Lower lobe of right lung (tissue), 2 donors: ENCODE results near the gene CDK5RAP1. TPM values are rescaled to one million over a fixed set of nuclear protein-coding genes. Genes with fewer than 3 reads are reported as not detected.
A peak's percentile ranks its signal among the peaks of the same experiment; 100 is the strongest.

ENCODE experiments used
- ATAC-seq, 2 donors: fragments of 200-7000 bp; cut with Tn5 transposase; one replicate each; pipeline ENCODE4 v1.9.1; 2020 to 2022; ENCODE audit warnings: mild to moderate bottlenecking in 2 of 2, moderate library complexity in 2 of 2
- DNase-seq: peaks from one replicate; pipeline ENCODE4 v3.0.0-alpha.2; 2020
- H3K27ac ChIP-seq: fragments of 200-600 bp; one replicate; pipeline ENCODE4 v1.8.0; 2022
- H3K27me3 ChIP-seq: fragments of 200-600 bp; one replicate; pipeline ENCODE4 v1.8.0; 2022; ENCODE audit warnings: low read depth
- H3K36me3 ChIP-seq: fragments of 200-600 bp; one replicate; pipeline ENCODE4 v1.8.0; 2022; ENCODE audit warnings: mild to moderate bottlenecking
- H3K4me1 ChIP-seq: fragments of 200-600 bp; one replicate; pipeline ENCODE4 v1.8.0; 2022
- H3K4me3 ChIP-seq: fragments of 200-600 bp; one replicate; pipeline ENCODE4 v1.8.0; 2022; ENCODE audit warnings: mild to moderate bottlenecking
- H3K9me3 ChIP-seq: fragments of 200-600 bp; one replicate; pipeline ENCODE4 v1.8.0; 2022
- intact Hi-C: fragments of 100-400 bp; cut with DNase I; formaldehyde crosslinking; loops from one replicate; pipeline ENCODE4 v1.11.0; 2022
- total RNA-seq: library from RNA; stranded (reverse); fragmentation: NEBNext Ultra II Directional; extraction: Animal tissue kit (Norgen Biotek cat#: 25700); gene quantifications from one replicate; pipeline ENCODE4 v1.2.1, GENCODE V29; 2021
- TF ChIP-seq, protein P1 (sequence below): fragments of 200-600 bp; IDR thresholded peaks from one replicate; pipeline ENCODE4 v1.8.0; 2022; ENCODE audit warnings: antibody characterized with exemption, mild to moderate bottlenecking
- donor health status: DM: no; HTN: yes; CAD: no; lungs with severe emphysema.

CDK5RAP1 gene
- total RNA-seq, 1 donor from 2014 or later, result 23.2 TPM

DNA sequence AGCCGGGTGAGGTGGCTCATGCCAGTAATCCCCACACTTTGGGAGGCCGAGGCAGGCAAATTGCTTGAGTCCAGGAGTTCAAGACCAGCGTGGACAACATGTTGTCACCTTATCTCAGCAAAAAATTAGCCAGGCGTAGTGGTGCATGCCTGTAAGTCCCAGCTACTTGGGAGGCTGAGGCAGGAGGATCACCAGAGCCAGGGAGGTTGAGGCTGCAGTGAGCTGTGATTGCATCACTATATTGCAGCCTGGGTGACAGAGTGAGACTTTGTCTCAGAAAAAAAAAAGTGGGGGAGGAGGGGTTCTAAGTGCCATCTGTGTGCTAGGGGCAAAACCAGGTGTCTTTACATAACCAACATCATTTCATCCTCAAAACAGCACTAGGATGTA lies 48.3 kb downstream of the CDK5RAP1 start:
- peaks cover 57% of the 10 kb centered on the region for H3K36me3 ChIP-seq
- no peaks in the 10 kb centered on the region for H3K4me1 ChIP-seq
- no peak overlapping the region for H3K27ac ChIP-seq
- TF ChIP-seq, protein P1, sequence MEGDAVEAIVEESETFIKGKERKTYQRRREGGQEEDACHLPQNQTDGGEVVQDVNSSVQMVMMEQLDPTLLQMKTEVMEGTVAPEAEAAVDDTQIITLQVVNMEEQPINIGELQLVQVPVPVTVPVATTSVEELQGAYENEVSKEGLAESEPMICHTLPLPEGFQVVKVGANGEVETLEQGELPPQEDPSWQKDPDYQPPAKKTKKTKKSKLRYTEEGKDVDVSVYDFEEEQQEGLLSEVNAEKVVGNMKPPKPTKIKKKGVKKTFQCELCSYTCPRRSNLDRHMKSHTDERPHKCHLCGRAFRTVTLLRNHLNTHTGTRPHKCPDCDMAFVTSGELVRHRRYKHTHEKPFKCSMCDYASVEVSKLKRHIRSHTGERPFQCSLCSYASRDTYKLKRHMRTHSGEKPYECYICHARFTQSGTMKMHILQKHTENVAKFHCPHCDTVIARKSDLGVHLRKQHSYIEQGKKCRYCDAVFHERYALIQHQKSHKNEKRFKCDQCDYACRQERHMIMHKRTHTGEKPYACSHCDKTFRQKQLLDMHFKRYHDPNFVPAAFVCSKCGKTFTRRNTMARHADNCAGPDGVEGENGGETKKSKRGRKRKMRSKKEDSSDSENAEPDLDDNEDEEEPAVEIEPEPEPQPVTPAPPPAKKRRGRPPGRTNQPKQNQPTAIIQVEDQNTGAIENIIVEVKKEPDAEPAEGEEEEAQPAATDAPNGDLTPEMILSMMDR, result no peak
- DNase-seq (no peak), ATAC-seq (no peak)
- no peaks in the 10 kb centered on the region for H3K9me3 ChIP-seq
- H3K4me3 ChIP-seq, result no peak overlapping the region
- intact Hi-C loops, result no loop called here
- H3K27me3 ChIP-seq, result no peaks in the 10 kb centered on the region

DNA sequence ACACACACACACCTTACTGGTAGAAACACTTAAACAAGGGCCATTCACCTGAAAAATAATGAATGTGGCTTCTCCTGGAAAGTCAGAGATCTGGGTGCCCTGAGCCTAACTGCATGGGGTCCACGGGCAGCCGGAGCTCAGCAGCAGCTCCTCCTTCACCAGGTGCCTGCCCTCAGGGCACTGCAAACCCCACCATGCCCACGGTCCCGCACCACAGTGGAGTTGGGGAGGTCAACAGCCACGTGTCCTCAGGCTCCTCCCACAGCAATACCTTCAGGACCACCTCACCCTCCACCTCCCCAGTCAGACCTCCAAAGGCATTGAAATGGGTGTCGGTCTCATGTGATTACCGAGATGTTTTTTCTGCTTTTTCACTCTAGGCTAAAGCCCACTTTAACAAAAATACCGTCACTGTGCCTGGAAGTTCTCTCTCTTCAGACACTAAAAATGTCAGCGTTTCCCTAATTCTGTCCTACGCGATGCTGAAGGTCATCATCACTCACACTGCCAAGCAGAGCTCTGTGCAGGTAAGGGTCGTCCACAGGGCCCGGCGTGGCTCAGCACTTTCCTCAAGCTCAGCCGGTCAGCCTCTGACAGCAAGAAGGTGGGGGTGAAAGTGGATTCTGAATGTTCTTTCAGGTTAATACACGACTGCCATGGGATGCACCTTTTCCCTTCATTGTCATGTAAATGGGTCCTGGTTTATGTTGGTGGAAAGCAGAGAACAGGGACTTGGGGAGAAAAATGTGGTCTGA lies 48.9 kb downstream of the CDK5RAP1 start:
- no peaks in the 10 kb centered on the region for H3K4me1 ChIP-seq
- DNase-seq (no peak), ATAC-seq (no peak)
- intact Hi-C loops, result no loop called here
- no peak overlapping the region for H3K27ac ChIP-seq
- no peaks in the 10 kb centered on the region for H3K27me3 ChIP-seq
- no peak overlapping the region for H3K4me3 ChIP-seq
- peaks cover 51% of the 10 kb centered on the region for H3K36me3 ChIP-seq
- H3K9me3 ChIP-seq, result no peaks in the 10 kb centered on the region
- TF ChIP-seq, protein P1, result no peak

DNA sequence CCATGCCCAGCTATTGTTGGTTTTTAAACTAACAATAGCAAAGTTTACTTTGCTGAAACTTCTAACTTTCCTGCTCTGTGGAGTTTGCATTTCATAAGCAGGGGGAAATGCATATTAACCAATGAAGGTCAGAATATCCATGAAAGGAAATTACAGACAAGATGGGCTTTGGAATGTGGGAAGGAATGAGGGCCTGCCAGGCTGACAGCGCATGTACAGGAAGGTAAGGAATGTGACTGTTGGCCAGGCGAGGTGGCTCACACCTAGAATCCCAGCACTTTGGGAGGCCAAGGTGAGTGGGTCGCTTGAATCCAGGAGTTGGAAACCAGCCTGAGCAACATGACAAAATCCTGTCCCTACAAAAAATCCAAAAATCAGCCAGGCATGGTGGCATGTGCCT lies 49.6 kb downstream of the CDK5RAP1 start:
- Histone ChIP-seq H3K27ac (no peak overlapping the region), H3K9me3 (no peaks in the 10 kb centered on the region), H3K36me3 (peaks cover 50% of the 10 kb centered on the region), H3K27me3 (no peaks in the 10 kb centered on the region), H3K4me3 (no peak overlapping the region), H3K4me1 (no peaks in the 10 kb centered on the region)
- ATAC-seq, result no peak
- TF ChIP-seq, protein P1, result no peak
- intact Hi-C loops, result no loop called here
- DNase-seq, result no peak

DNA sequence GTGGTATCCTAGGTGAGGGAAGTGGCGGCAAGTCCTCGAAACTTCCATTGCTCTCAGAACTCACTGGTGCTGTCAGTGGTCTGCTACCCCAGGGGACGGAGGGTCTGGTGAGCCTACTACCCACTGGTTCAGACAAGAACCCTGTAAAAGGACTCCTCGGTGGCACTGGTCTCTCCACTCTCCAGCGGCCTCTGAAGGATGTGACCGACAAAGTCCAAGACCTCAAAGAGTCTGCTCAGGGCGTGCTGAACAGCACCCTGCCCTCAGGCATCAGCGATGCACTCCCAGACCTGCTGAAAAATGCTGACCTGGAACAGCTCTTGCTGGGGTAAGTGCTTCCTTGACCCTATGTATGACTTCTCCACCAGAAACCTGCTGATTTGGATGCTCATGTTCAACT lies 51.8 kb downstream of the CDK5RAP1 start:
- DNase-seq, result no peak
- H3K36me3 ChIP-seq, result peaks cover 37% of the 10 kb centered on the region
- intact Hi-C loops, result no loop called here
- no peaks in the 10 kb centered on the region for H3K4me1 ChIP-seq
- no peaks in the 10 kb centered on the region for H3K27me3 ChIP-seq
- no peaks in the 10 kb centered on the region for H3K9me3 ChIP-seq
- TF ChIP-seq, protein P1, result no peak
- H3K27ac ChIP-seq, result no peak overlapping the region
- no peak for ATAC-seq
- H3K4me3 ChIP-seq, result no peak overlapping the region

DNA sequence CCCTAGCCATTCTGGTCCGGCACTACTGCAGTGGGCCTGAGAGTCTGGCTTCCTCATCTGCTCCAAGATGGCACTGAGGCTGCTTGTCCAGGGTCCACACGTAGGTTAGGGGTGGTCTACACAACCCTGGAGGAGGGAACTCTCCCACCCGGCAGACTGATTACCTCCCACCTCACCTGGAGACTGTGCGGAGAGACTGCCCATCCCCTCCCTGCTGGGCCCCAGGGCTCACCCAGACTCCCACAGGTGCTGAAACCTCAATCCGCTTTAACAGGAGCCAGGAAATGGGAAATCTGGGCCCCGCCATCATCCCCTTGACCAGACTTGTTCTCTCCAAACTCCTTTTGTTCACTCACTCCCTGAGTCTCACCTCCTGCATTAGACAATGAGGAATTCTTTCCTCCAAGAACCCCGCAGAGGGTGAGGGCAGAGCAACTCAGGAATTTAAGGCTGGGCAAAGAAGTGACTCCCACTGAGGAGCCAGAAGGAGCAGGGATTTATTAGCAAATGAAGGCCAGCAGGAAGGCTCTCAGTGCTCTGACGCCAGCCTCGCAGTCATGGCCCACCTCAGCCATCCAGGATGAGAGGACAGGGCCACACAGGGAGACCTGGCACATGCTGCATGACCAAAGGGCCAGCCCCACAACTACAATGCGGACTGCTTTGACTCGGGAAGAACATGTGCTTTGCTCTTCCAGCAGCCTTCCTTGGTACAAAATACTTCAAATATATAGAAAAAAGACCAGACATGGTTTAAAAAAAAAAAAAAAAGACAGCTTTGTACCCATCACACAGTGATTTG lies 53.0 kb downstream of the CDK5RAP1 start:
- Histone ChIP-seq H3K27me3 (no peaks in the 10 kb centered on the region), H3K4me3 (no peak overlapping the region), H3K27ac (no peak overlapping the region), H3K4me1 (no peaks in the 10 kb centered on the region), H3K9me3 (no peaks in the 10 kb centered on the region), H3K36me3 (peaks cover 26% of the 10 kb centered on the region)
- TF ChIP-seq, protein P1, result no peak
- ATAC-seq, result peak in 1 of 2 donors; percentile 14
- DNase-seq, result no peak
- intact Hi-C loops, result no loop called here
